ENCODE measurements around the gene INF2. TPM values are rescaled to one million over a fixed set of nuclear protein-coding genes. Genes with fewer than 3 reads are reported as not detected.
A peak's percentile ranks its signal among the peaks of the same experiment; 100 is the strongest.
"Not testable (repeated sequence)": the region's sequence is repeated elsewhere in the genome, so short reads cannot be mapped to it uniquely, and the experiment has no call there.

Gene INF2
- polyA plus RNA-seq, 3 donors = 20.3 to 105 (median 101) TPM

DNA sequence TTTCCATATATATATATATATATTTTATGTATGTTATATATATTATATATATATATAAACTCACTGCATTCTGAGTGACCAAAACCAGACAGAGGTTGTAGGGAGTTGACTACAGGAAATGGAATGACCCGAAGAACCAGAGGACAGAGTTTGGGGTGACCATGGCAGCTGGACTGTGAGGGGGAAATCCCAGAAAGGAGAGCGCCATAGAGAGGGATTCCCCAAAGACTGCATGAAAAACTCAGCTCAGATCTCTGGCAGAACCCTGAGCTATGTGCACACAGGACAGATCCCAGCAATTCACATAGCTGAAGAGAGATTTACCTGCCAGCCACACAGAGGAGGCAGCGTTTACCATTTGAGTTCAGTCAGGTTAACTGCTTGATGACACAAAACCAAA lies 19.7 kb upstream of the INF2 start:
- WGBS, 3 donors = 70 to 82% (median 79%) methylated on average over 3 of the region's 3 CpGs
- no peak overlapping the region for H3K27ac ChIP-seq (ENCODE audit: low read depth, low read length)

DNA sequence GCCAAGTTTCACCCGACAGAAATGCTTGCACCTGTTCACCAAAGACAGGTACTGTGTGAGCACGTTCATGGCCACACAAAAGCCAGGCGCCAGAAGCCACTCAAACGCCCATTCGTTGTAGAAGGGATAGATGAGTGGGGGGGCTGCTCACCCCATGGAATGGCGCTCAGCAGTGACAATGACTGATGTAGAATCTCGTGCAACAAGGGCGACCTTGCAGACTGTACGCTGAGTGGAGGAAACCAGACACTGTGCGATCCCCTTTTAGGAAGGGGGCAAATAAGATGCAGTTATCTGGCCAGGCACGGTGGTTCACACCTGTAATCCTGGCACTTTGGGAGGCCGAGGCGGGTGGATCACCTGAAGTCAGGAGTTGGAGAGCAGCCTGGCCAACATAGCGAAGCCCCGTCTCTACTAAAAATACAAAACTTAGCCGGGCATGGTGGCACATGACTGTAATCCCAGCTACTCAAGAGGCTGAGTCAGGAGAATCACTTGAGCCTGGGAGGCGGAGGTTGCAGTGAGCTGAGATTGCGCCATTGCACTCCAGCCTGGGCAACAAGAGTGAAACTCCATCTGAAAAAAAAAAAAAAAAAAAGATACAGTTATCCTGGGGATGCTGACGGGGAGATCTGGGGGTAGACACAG lies 18.0 kb upstream of the INF2 start:
- H3K27ac ChIP-seq (ENCODE audit: low read depth, low read length) = not testable (repeated sequence)
- 85 to 92% (median 91%) methylated on average over 19 of the region's 19 CpGs for WGBS, 3 donors

GRCh38 chr14:104672119-104672518 lies 17.3 kb upstream of the INF2 start:
- H3K27ac ChIP-seq (ENCODE audit: low read depth, low read length) = not testable (repeated sequence)
- 76 to 83% (median 82%) methylated on average over 8 of the region's 8 CpGs for WGBS, 3 donors

GRCh38 chr14:104673481-104673880 lies 15.9 kb upstream of the INF2 start:
- 89 to 94% (median 93%) methylated on average over 9 of the region's 9 CpGs for WGBS, 3 donors

DNA sequence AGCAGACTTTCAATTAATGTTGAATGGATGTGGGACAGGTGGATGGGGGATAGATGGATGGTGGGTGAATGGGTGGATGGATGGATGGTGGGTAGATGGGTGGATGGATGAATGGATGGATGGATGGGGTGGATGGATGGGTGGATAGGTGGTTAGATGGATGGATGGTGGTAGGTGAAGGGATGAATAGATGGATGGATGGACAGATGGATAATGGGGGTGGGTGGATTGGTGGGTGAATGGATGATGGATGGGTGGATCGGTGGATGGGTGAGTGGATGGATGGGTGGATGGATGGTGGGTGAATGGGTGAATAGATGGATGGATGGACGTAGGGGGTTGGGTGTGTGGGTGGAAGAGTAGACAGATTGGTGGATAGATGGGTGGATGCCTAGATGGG lies 14.0 kb upstream of the INF2 start:
- H3K27ac ChIP-seq (ENCODE audit: low read depth, low read length) = no peak overlapping the region
- 94 to 100% (median 95%) methylated on average over 2 of the region's 2 CpGs for WGBS, 3 donors

More at GRCh38 chr14:104673481-104673880, 15.9 kb upstream of the INF2 start:
- H3K27ac ChIP-seq (ENCODE audit: low read depth, low read length) = no peak overlapping the region

- H3K27ac ChIP-seq (ENCODE audit: low read depth, low read length) = no peak overlapping the region
- 91 to 97% (median 92%) methylated on average over 7 of the region's 7 CpGs for WGBS, 3 donors
Measured at GRCh38 chr14:104676130-104676693, 13.2 kb upstream of the INF2 start.

GRCh38 chr14:104676694-104677511 lies 12.5 kb upstream of the INF2 start:
- no peak overlapping the region for H3K27ac ChIP-seq (ENCODE audit: low read depth, low read length)
- WGBS, 3 donors = 23 to 46% (median 23%) methylated on average over 29 of the region's 29 CpGs

DNA sequence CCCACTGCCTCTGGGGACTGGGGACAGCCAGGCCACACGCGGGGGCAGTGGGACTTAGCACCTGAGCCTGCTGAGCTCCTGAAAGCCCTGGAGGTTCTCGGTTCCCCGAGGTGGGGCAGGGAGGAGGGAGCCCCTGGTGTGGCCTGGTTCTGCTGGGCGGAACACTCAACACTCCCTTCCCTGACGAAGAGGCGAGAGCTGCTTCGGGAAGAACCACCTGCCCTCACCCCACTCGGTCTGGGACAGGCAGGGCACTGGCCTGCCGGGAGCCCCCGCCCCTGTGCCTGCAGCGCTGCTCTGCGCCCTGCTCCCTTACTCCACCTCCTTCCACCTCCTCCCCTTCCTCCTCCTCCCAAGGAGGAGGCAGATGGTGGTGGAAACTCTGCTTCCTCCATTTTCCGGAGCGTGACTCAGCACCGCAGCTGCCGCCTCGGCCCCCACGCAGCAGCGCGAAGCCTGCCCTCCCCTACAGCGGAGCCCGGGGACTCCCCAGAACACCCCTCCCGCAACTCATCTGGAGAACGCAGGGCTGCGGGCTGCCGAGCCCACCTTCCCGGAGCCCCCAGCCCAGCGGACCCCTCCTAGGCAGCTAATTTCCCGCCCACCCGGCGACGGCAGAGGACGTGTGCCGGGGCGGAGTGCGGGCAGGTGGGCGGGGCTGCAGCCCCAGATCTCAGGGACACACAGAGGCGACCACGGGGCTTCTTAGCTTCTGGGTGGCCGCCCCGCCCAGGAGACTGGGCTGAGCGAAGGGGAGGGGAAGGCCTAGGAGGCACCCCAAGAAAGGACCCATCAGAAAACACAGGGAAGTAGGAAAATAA lies 11.7 kb upstream of the INF2 start:
- no peak overlapping the region for H3K27ac ChIP-seq (ENCODE audit: low read depth, low read length)
- WGBS, 3 donors = 1 to 3% (median 1%) methylated on average over 36 to 43 of the region's 43 CpGs

- 12 to 61% (median 22%) methylated on average over 10 to 13 of the region's 13 CpGs for WGBS, 3 donors
Measured at GRCh38 chr14:104678346-104678745, 11.1 kb upstream of the INF2 start.

DNA sequence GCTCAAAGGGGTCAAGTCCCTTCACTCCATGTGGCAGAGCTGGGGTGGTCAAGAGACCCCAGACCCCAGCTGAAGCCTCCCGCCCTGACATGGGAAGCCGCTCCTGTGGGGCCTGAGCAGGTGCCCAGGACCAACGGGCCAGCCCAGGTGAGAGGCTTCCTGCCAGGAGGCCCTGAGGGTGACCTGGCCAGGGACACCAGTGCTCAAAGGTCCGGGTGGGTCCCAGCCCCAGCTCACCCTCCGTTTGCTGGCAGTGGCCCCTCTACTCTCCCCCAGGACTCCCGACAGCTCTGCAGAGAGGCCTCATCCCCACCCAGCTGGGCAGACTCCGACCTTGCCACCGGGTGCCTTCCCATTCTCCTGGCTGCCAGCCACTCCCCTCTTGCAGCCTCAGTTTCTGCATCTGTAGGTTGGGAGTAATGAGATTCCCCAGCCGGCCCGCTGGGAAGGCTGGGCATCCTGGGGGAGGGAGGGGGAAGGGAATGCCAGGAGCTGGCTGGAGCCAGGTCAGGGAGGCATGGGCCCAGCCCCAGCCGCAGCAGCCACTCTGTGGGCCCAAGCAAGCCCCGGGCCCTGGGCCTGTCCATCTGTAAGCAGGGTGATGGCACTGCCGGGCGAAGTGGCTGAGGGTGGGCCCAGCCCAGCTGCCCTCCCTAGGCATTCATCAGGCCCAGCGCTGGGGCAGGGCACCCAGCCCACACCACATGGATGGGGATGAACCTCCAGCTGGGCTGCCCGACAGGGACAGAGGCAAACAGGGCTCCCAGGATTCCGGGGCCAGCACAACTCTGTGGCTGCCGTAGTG lies 10.3 kb upstream of the INF2 start:
- H3K27ac ChIP-seq (ENCODE audit: low read depth, low read length) = no peak overlapping the region
- 86 to 92% (median 89%) methylated on average over 17 to 18 of the region's 18 CpGs for WGBS, 3 donors

More at GRCh38 chr14:104678346-104678745, 11.1 kb upstream of the INF2 start:
- H3K27ac ChIP-seq (ENCODE audit: low read depth, low read length) = no peak overlapping the region

DNA sequence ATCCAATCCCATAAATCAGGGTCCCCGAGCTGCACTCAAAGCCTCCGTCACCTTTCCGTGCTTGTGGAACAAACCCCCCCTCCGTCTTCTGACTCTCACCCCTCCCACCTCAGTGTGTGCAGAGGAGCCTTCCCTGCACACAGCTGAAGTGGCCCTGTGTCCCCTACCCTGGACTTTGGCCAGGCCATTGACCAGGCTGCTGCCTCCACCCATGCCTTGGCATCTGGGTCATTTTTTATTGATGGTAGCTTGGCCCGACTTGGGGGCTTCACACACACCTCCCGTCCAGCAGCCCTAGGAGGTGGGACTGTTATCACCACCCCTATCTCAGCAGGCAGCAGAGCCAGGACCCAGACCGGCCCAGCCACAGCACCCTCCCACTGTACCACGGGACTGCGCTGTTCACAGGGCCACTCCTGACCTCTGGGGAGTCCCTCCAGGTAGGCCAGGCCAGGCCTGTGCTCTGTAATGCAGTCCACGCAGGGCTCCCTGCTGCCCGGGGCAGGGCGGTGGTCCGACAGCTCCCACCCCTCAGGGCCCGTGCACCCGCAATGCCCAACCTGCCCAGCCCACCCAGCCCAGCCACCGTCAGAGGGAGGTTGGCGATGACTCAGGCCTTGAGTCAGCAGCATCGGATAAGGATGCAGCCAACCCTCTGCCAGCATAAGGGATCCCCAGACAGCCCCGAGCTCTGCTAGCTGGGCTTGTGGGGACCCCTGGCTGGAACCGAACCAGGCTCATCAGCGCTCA lies 9.2 kb upstream of the INF2 start:
- WGBS, 3 donors = 64 to 77% (median 70%) methylated on average over 21 of the region's 21 CpGs

GRCh38 chr14:104680806-104681688 lies 8.4 kb upstream of the INF2 start:
- peak overlapping the region; percentile 52 for H3K27ac ChIP-seq (ENCODE audit: low read depth, low read length)
- WGBS, 3 donors = 51 to 54% (median 51%) methylated on average over 26 of the region's 26 CpGs

More for the DNA sequence above, 9.2 kb upstream of the INF2 start:
- H3K27ac ChIP-seq (ENCODE audit: low read depth, low read length) = peak overlapping the region; percentile 52

- no peak overlapping the region for H3K27ac ChIP-seq (ENCODE audit: low read depth, low read length)
- 34 to 36% (median 34%) methylated on average over 11 of the region's 11 CpGs for WGBS, 3 donors
Measured at GRCh38 chr14:104681689-104682074, 7.7 kb upstream of the INF2 start.

GRCh38 chr14:104682107-104682593 lies 7.3 kb upstream of the INF2 start:
- WGBS, 3 donors = 59 to 70% (median 69%) methylated on average over 9 to 12 of the region's 12 CpGs
- no peak overlapping the region for H3K27ac ChIP-seq (ENCODE audit: low read depth, low read length)

GRCh38 chr14:104683653-104684448 lies 5.6 kb upstream of the INF2 start:
- 89 to 91% (median 89%) methylated on average over 22 of the region's 22 CpGs for WGBS, 3 donors

More at GRCh38 chr14:104683653-104684448, 5.6 kb upstream of the INF2 start:
- H3K27ac ChIP-seq (ENCODE audit: low read depth, low read length) = no peak overlapping the region

Data from adipose tissue (tissue), 3 donors.